ENCODE results near the gene SEMA4D.

GRCh38 chr9:89436963-89437625, 60.8 kb downstream of the SEMA4D start:
- no peak for TF ChIP-seq TAF1 (IDR thresholded peaks at IDR 0.05; ENCODE audit: low read depth)
- TF ChIP-seq RAD21 (IDR thresholded peaks at IDR 0.05; ENCODE audit: low read depth): no peak
- no peak for TF ChIP-seq YY1 (IDR thresholded peaks at IDR 0.05; ENCODE audit: low read depth)
- no peak; the same call in 1 of the 2 replicates for TF ChIP-seq EGR1 (IDR thresholded peaks at IDR 0.05)
- no peak for TF ChIP-seq REST (IDR thresholded peaks at IDR 0.05; ENCODE audit: low read depth)
- TF ChIP-seq TCF12 (IDR thresholded peaks at IDR 0.05; ENCODE audit: low read depth): 0 out of 2 replicates have a peak, but pooled peaks have one; percentile 5

Data from Ishikawa (cell line).